ENCODE data around the gene RPL36A.

The RPL36A gene

GRCh38 chrX:101393530-101394305, 2.9 kb downstream of the RPL36A start:
- peaks cover 16% of the 10 kb centered on the region for H3K4me1 ChIP-seq (ENCODE audit: control insufficient read depth, insufficient read depth, low read length)
- no peaks in the 10 kb centered on the region for H3K9me3 ChIP-seq (ENCODE audit: control insufficient read depth, low read length)
- no peak overlapping the region for H3K9ac ChIP-seq (ENCODE audit: low read length)
- H3K27me3 ChIP-seq (replicated peaks; ENCODE audit: control insufficient read depth, insufficient read depth, low read length) = peaks cover 11% of the 10 kb centered on the region
- H3K36me3 ChIP-seq (ENCODE audit: control insufficient read depth, insufficient read depth, low read length, severe bottlenecking) = peaks cover 26% of the 10 kb centered on the region
- no peak for DNase-seq (ENCODE audit: low read depth)
- no peak overlapping the region for H3K4me3 ChIP-seq (ENCODE audit: low read length)

- Histone ChIP-seq H3K9me3 (ENCODE audit: control insufficient read depth, low read length) (no peaks in the 10 kb centered on the region), H3K36me3 (ENCODE audit: control insufficient read depth, insufficient read depth, low read length, severe bottlenecking) (peaks cover 26% of the 10 kb centered on the region), H3K27me3 (replicated peaks; ENCODE audit: control insufficient read depth, insufficient read depth, low read length) (peaks cover 11% of the 10 kb centered on the region), H3K4me3 (ENCODE audit: low read length) (no peak overlapping the region), H3K9ac (ENCODE audit: low read length) (no peak overlapping the region), H3K4me1 (ENCODE audit: control insufficient read depth, insufficient read depth, low read length) (peaks cover 16% of the 10 kb centered on the region)
- DNase-seq (ENCODE audit: low read depth) = no peak
These were observed 3.6 kb downstream of the RPL36A start for GRCh38 chrX:101394372-101394771.

- H3K4me3 ChIP-seq (ENCODE audit: low read length) = no peak overlapping the region
- no peaks in the 10 kb centered on the region for H3K9me3 ChIP-seq (ENCODE audit: control insufficient read depth, low read length)
- peak; percentile 48 for DNase-seq (ENCODE audit: low read depth)
- no peak overlapping the region for H3K9ac ChIP-seq (ENCODE audit: low read length)
- peaks cover 7% of the 10 kb centered on the region for H3K27me3 ChIP-seq (replicated peaks; ENCODE audit: control insufficient read depth, insufficient read depth, low read length)
- peaks cover 26% of the 10 kb centered on the region for H3K36me3 ChIP-seq (ENCODE audit: control insufficient read depth, insufficient read depth, low read length, severe bottlenecking)
- peaks cover 16% of the 10 kb centered on the region for H3K4me1 ChIP-seq (ENCODE audit: control insufficient read depth, insufficient read depth, low read length)
These were observed 5.0 kb downstream of the RPL36A start for GRCh38 chrX:101395789-101396188.

- Histone ChIP-seq H3K36me3 (ENCODE audit: control insufficient read depth, insufficient read depth, low read length, severe bottlenecking) (peaks cover 21% of the 10 kb centered on the region), H3K9ac (ENCODE audit: low read length) (no peak overlapping the region), H3K4me1 (ENCODE audit: control insufficient read depth, insufficient read depth, low read length) (peaks cover 6% of the 10 kb centered on the region), H3K4me3 (ENCODE audit: low read length) (no peak overlapping the region), H3K27me3 (replicated peaks; ENCODE audit: control insufficient read depth, insufficient read depth, low read length) (peaks cover 7% of the 10 kb centered on the region), H3K9me3 (ENCODE audit: control insufficient read depth, low read length) (no peaks in the 10 kb centered on the region)
- DNase-seq (ENCODE audit: low read depth) = no peak
These were observed 7.0 kb downstream of the RPL36A start for GRCh38 chrX:101397779-101398178.

- no peak overlapping the region for H3K9ac ChIP-seq (ENCODE audit: low read length)
- H3K9me3 ChIP-seq (ENCODE audit: control insufficient read depth, low read length) = no peaks in the 10 kb centered on the region
- H3K36me3 ChIP-seq (ENCODE audit: control insufficient read depth, insufficient read depth, low read length, severe bottlenecking) = peaks cover 21% of the 10 kb centered on the region
- no peak overlapping the region for H3K4me3 ChIP-seq (ENCODE audit: low read length)
- peaks cover 6% of the 10 kb centered on the region for H3K4me1 ChIP-seq (ENCODE audit: control insufficient read depth, insufficient read depth, low read length)
- DNase-seq (ENCODE audit: low read depth) = no peak
- H3K27me3 ChIP-seq (replicated peaks; ENCODE audit: control insufficient read depth, insufficient read depth, low read length) = peaks cover 7% of the 10 kb centered on the region
These were observed 7.9 kb downstream of the RPL36A start for GRCh38 chrX:101398694-101399093.

- H3K27me3 ChIP-seq (replicated peaks; ENCODE audit: control insufficient read depth, insufficient read depth, low read length) = peaks cover 7% of the 10 kb centered on the region
- H3K9me3 ChIP-seq (ENCODE audit: control insufficient read depth, low read length) = no peaks in the 10 kb centered on the region
- H3K4me3 ChIP-seq (ENCODE audit: low read length) = no peak overlapping the region
- peaks cover 6% of the 10 kb centered on the region for H3K4me1 ChIP-seq (ENCODE audit: control insufficient read depth, insufficient read depth, low read length)
- peaks cover 21% of the 10 kb centered on the region for H3K36me3 ChIP-seq (ENCODE audit: control insufficient read depth, insufficient read depth, low read length, severe bottlenecking)
- DNase-seq (ENCODE audit: low read depth) = no peak
- H3K9ac ChIP-seq (ENCODE audit: low read length) = no peak overlapping the region
These were observed 9.0 kb downstream of the RPL36A start for GRCh38 chrX:101399825-101400224.

- no peaks in the 10 kb centered on the region for H3K9me3 ChIP-seq (ENCODE audit: control insufficient read depth, low read length)
- H3K27me3 ChIP-seq (replicated peaks; ENCODE audit: control insufficient read depth, insufficient read depth, low read length) = no peaks in the 10 kb centered on the region
- H3K9ac ChIP-seq (ENCODE audit: low read length) = peak overlapping the region; percentile 96
- no peak for DNase-seq (ENCODE audit: low read depth)
- H3K36me3 ChIP-seq (ENCODE audit: control insufficient read depth, insufficient read depth, low read length, severe bottlenecking) = peaks cover 4% of the 10 kb centered on the region
- peaks cover 13% of the 10 kb centered on the region for H3K4me1 ChIP-seq (ENCODE audit: control insufficient read depth, insufficient read depth, low read length)
- peak overlapping the region; percentile 88 for H3K4me3 ChIP-seq (ENCODE audit: low read length)
These were observed 16.4 kb downstream of the RPL36A start for GRCh38 chrX:101407167-101407747.

- Histone ChIP-seq H3K9ac (ENCODE audit: low read length) (peak within 1 kb of the TSS; percentile 96), H3K9me3 (ENCODE audit: control insufficient read depth, low read length) (no peaks in the 10 kb centered on the region), H3K4me3 (ENCODE audit: low read length) (peak within 1 kb of the TSS; percentile 88), H3K27me3 (replicated peaks; ENCODE audit: control insufficient read depth, insufficient read depth, low read length) (no peaks in the 10 kb centered on the region), H3K36me3 (ENCODE audit: control insufficient read depth, insufficient read depth, low read length, severe bottlenecking) (peaks cover 11% of the 10 kb centered on the region), H3K4me1 (ENCODE audit: control insufficient read depth, insufficient read depth, low read length) (peaks cover 13% of the 10 kb centered on the region)
- DNase-seq (ENCODE audit: low read depth) = peak; percentile 96
These were observed 17.1 kb downstream of the RPL36A start, which contains the start of the genes GLA and HNRNPH2 for GRCh38 chrX:101407748-101408531. Gene GLA, minus strand, starts transcription at chrX:101407925. Its CDS starts 22 bp downstream, at chrX:101407903. Gene HNRNPH2, plus strand, starts transcription at chrX:101408222. Its CDS starts 3,767 bp downstream, at chrX:101411989.

GRCh38 chrX:101408532-101408841, 17.7 kb downstream of the RPL36A start:
- H3K27me3 ChIP-seq (replicated peaks; ENCODE audit: control insufficient read depth, insufficient read depth, low read length) = no peaks in the 10 kb centered on the region
- peak overlapping the region; percentile 96 for H3K9ac ChIP-seq (ENCODE audit: low read length)

GRCh38 chrX:101409043-101409442, 18.2 kb downstream of the RPL36A start:
- Histone ChIP-seq H3K9me3 (ENCODE audit: control insufficient read depth, low read length) (no peaks in the 10 kb centered on the region), H3K36me3 (ENCODE audit: control insufficient read depth, insufficient read depth, low read length, severe bottlenecking) (peaks cover 20% of the 10 kb centered on the region), H3K4me1 (ENCODE audit: control insufficient read depth, insufficient read depth, low read length) (peaks cover 13% of the 10 kb centered on the region), H3K4me3 (ENCODE audit: low read length) (peak overlapping the region; percentile 88), H3K27me3 (replicated peaks; ENCODE audit: control insufficient read depth, insufficient read depth, low read length) (no peaks in the 10 kb centered on the region), H3K9ac (ENCODE audit: low read length) (peak overlapping the region; percentile 96)
- DNase-seq (ENCODE audit: low read depth) = peak; percentile 20

More at GRCh38 chrX:101408532-101408841, 17.7 kb downstream of the RPL36A start:
- peaks cover 13% of the 10 kb centered on the region for H3K4me1 ChIP-seq (ENCODE audit: control insufficient read depth, insufficient read depth, low read length)
- H3K9me3 ChIP-seq (ENCODE audit: control insufficient read depth, low read length) = no peaks in the 10 kb centered on the region
- H3K4me3 ChIP-seq (ENCODE audit: low read length) = peak overlapping the region; percentile 88
- H3K36me3 ChIP-seq (ENCODE audit: control insufficient read depth, insufficient read depth, low read length, severe bottlenecking) = peaks cover 17% of the 10 kb centered on the region
- DNase-seq (ENCODE audit: low read depth) = no peak

GRCh38 chrX:101410461-101410860, 19.6 kb downstream of the RPL36A start:
- Histone ChIP-seq H3K9me3 (ENCODE audit: control insufficient read depth, low read length) (no peaks in the 10 kb centered on the region), H3K27me3 (replicated peaks; ENCODE audit: control insufficient read depth, insufficient read depth, low read length) (no peaks in the 10 kb centered on the region), H3K36me3 (ENCODE audit: control insufficient read depth, insufficient read depth, low read length, severe bottlenecking) (peaks cover 20% of the 10 kb centered on the region), H3K4me1 (ENCODE audit: control insufficient read depth, insufficient read depth, low read length) (peaks cover 13% of the 10 kb centered on the region), H3K4me3 (ENCODE audit: low read length) (peak overlapping the region; percentile 88), H3K9ac (ENCODE audit: low read length) (peak overlapping the region; percentile 96)
- no peak for DNase-seq (ENCODE audit: low read depth)
